Gastrocnemius medialis (tissue), 4 donors: ENCODE measurements around the gene RASL11B.

Experiments used
- POLR2A ChIP-seq, 2 donors: fragments of 450-650 bp; IDR thresholded peaks; one replicate each; pipeline ENCODE4 v1.6.1; 2017; ENCODE audit warnings: antibody characterized with exemption in 2 of 2, mild to moderate bottlenecking in 2 of 2, moderate library complexity in 2 of 2
- TF ChIP-seq, protein P1 (sequence below), 5 experiments: fragments of 450-650 bp in 3 of 5; fragments of 200-600 bp in 2 of 5; sonication (generic) in 2 of 5; IDR thresholded peaks in 4 of 5; conservative IDR thresholded peaks in 1 of 5; 1 replicate in 4 of 5; 2 replicates in 1 of 5; pipeline ENCODE4 v1.5.1; 2016 to 2019; ENCODE audit warnings: antibody characterized with exemption in 5 of 5, mild to moderate bottlenecking in 3 of 5, moderate library complexity in 3 of 5

DNA sequence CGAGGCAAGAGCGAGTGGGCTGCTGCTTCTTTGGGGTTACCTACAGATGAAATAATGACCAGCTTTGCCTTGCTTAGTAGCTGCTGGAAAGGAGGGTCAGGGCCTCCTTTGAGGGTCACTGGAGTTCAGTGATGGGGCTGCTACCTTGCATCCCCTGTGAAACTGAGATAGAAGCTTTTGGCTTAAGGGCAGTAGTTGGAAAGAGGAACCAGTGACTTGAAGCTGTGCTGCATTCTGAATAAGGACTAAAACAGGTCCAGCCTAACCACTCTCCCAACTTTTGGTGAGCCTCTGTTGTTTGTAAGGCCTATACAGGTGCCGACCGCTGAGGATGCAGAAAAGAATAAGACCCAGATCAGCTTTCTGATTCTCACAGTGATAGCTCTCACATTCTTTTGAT, 41.2 kb downstream of the RASL11B start:
- TF ChIP-seq, protein P1, sequence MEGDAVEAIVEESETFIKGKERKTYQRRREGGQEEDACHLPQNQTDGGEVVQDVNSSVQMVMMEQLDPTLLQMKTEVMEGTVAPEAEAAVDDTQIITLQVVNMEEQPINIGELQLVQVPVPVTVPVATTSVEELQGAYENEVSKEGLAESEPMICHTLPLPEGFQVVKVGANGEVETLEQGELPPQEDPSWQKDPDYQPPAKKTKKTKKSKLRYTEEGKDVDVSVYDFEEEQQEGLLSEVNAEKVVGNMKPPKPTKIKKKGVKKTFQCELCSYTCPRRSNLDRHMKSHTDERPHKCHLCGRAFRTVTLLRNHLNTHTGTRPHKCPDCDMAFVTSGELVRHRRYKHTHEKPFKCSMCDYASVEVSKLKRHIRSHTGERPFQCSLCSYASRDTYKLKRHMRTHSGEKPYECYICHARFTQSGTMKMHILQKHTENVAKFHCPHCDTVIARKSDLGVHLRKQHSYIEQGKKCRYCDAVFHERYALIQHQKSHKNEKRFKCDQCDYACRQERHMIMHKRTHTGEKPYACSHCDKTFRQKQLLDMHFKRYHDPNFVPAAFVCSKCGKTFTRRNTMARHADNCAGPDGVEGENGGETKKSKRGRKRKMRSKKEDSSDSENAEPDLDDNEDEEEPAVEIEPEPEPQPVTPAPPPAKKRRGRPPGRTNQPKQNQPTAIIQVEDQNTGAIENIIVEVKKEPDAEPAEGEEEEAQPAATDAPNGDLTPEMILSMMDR (IDR thresholded peaks at IDR 0.05 in 4 of 5, conservative IDR thresholded peaks at IDR 0.05 in 1 of 5): no peak
- TF ChIP-seq POLR2A (IDR thresholded peaks at IDR 0.05): no peak
